K562 treated with DMSO at 1 percent for 24 hours (cell line): ENCODE results near the gene YWHAH. TPM values are rescaled to one million over a fixed set of nuclear protein-coding genes. Genes with fewer than 3 reads are reported as not detected.

ENCODE experiments used
- total RNA-seq: library from RNA; unstranded; fragments of 300-600 nt; gene quantifications from 2 replicates; pipeline ENCODE4 v1.2.3, GENCODE V29; 2022; ENCODE audit warnings: low read depth; ENCODE audit not compliant: insufficient read depth

The YWHAH gene
- total RNA-seq = 74.1 and 78.1 TPM in 2 replicates

GRCh38 chr22:31943978-31944699 is at the start of gene YWHAH:
TSS of gene YWHAH (plus strand) at chr22:31944535. CDS start at chr22:31944734, 199 bp downstream.

Other genes starting within 250 kb of the YWHAH start
- gene PRR14L, start 194.4 kb upstream of the YWHAH start, total RNA-seq = 8.7 and 11.0 TPM in 2 replicates
- 5.2 and 13.1 TPM in 2 replicates for gene DEPDC5, start 190.5 kb upstream of the YWHAH start, total RNA-seq
- not detected in 2 replicates for gene SLC5A1, start 98.7 kb downstream of the YWHAH start, total RNA-seq
- gene C22orf42, start 214.8 kb downstream of the YWHAH start, total RNA-seq = not detected in 2 replicates